WTC11 (cell line): ENCODE measurements around the gene CYB5B. TPM values are rescaled to one million over a fixed set of nuclear protein-coding genes. Genes with fewer than 3 reads are reported as not detected.

Experiments used
- ATAC-seq: fragments of 200-7000 bp; cut with Tn5 transposase; 2 replicates; pipeline ENCODE4 v1.10.0; 2021; ENCODE audit warnings: mild to moderate bottlenecking, moderate library complexity
- CTCF ChIA-PET: fragments of 300-600 bp; sonication (Branson Sonifier 250); formaldehyde crosslinking; loops from one replicate; lab custom pipeline; 2021; ENCODE audit warnings: antibody characterized with exemption; lab: Charles Lee
- POLR2A ChIA-PET: fragments of 350-600 bp; sonication (Branson Sonifier 250); formaldehyde crosslinking; loops from one replicate; lab custom pipeline; 2021; ENCODE audit warnings: antibody characterized with exemption; lab: Charles Lee
- DNase-seq: peaks from one replicate; pipeline ENCODE4 v3.0.0; 2021; ENCODE audit warnings: low spot score
- H3K27ac Mint-ChIP-seq: 2 replicates; pipeline ENCODE4 v1.8.0; 2021; ENCODE audit warnings: mixed read lengths
- H3K27me3 Mint-ChIP-seq: 2 replicates; pipeline ENCODE4 v1.8.0; 2021; ENCODE audit warnings: low read depth, mild to moderate bottlenecking, moderate library complexity, mixed read lengths
- H3K36me3 Mint-ChIP-seq: 2 replicates; pipeline ENCODE4 v1.8.0; 2021; ENCODE audit warnings: mixed read lengths
- H3K4me1 Mint-ChIP-seq: 2 replicates; pipeline ENCODE4 v1.8.0; 2022; ENCODE audit warnings: mixed read lengths
- H3K4me3 Mint-ChIP-seq: 2 replicates; pipeline ENCODE4 v1.8.0; 2021; ENCODE audit warnings: mild to moderate bottlenecking, moderate library complexity, mixed read lengths
- H3K9me3 Mint-ChIP-seq: 2 replicates; pipeline ENCODE4 v1.8.0; 2021; ENCODE audit warnings: mixed read lengths
- AR ChIP-seq: fragments of 250-450 bp; sonication (Bioruptor Pico); IDR thresholded peaks from 2 replicates; pipeline ENCODE4 v1.9.0; 2021; ENCODE audit warnings: mild to moderate bottlenecking
- ATF1 ChIP-seq: sonication (generic); formaldehyde crosslinking; IDR thresholded peaks from 2 replicates; pipeline ENCODE4 v1.8.1; 2023; ENCODE audit warnings: mild to moderate bottlenecking, moderate library complexity, missing genetic modification reagents
- CTCF ChIP-seq: fragments of 200-600 bp; IDR thresholded peaks from 2 replicates; pipeline ENCODE4 v1.8.0; 2022; ENCODE audit warnings: antibody characterized with exemption
- ELF4 ChIP-seq: sonication (generic); formaldehyde crosslinking; IDR thresholded peaks from 2 replicates; pipeline ENCODE4 v1.8.1; 2022; ENCODE audit warnings: low read depth, mild to moderate bottlenecking, moderate library complexity, missing genetic modification reagents
- EMX1 ChIP-seq: fragments of 250-450 bp; sonication (Bioruptor Pico); IDR thresholded peaks from 2 replicates; pipeline ENCODE4 v1.8.0; 2021; ENCODE audit warnings: mild to moderate bottlenecking
- ERG ChIP-seq: fragments of 250-450 bp; sonication (Bioruptor Pico); IDR thresholded peaks from 2 replicates; pipeline ENCODE4 v1.8.0; 2021; ENCODE audit warnings: mild to moderate bottlenecking
- ETV6 ChIP-seq: sonication (generic); formaldehyde crosslinking; IDR thresholded peaks from 2 replicates; pipeline ENCODE4 v1.8.1; 2022; ENCODE audit warnings: mild to moderate bottlenecking, missing genetic modification reagents
- FOXP4 ChIP-seq: sonication (generic); formaldehyde crosslinking; IDR thresholded peaks from 2 replicates; pipeline ENCODE4 v1.8.0; 2022; ENCODE audit warnings: mild to moderate bottlenecking, missing genetic modification reagents
- GABPB1 ChIP-seq: sonication (generic); formaldehyde crosslinking; IDR thresholded peaks from 2 replicates; pipeline ENCODE4 v1.8.1; 2023; ENCODE audit warnings: mild to moderate bottlenecking, missing genetic modification reagents
- HMGA2 ChIP-seq: fragments of 250-450 bp; sonication (Bioruptor Pico); IDR thresholded peaks from 2 replicates; pipeline ENCODE4 v1.4.0; 2021; ENCODE audit warnings: mild to moderate bottlenecking, moderate library complexity
- IRF1 ChIP-seq: sonication (generic); formaldehyde crosslinking; IDR thresholded peaks from 2 replicates; pipeline ENCODE4 v1.8.0; 2023; ENCODE audit warnings: missing genetic modification reagents
- JAZF1 ChIP-seq: fragments of 250-450 bp; sonication (Bioruptor Pico); IDR thresholded peaks from 2 replicates; pipeline ENCODE4 v1.9.0; 2021; ENCODE audit warnings: moderate library complexity, mild to moderate bottlenecking, inconsistent platforms
- JUN ChIP-seq: sonication (generic); formaldehyde crosslinking; IDR thresholded peaks from 2 replicates; pipeline ENCODE4 v1.8.0; 2023; ENCODE audit warnings: mild to moderate bottlenecking, missing genetic modification reagents
- MYBL2 ChIP-seq: sonication (generic); formaldehyde crosslinking; IDR thresholded peaks from 2 replicates; pipeline ENCODE4 v1.8.1; 2023; ENCODE audit warnings: mild to moderate bottlenecking, moderate library complexity, missing genetic modification reagents
- NR2C2 ChIP-seq: sonication (generic); formaldehyde crosslinking; IDR thresholded peaks from 2 replicates; pipeline ENCODE4 v1.8.0; 2022; ENCODE audit warnings: mild to moderate bottlenecking, missing genetic modification reagents
- PREB ChIP-seq: sonication (generic); formaldehyde crosslinking; IDR thresholded peaks from 2 replicates; pipeline ENCODE4 v1.8.1; 2022; ENCODE audit warnings: mild to moderate bottlenecking, missing genetic modification reagents, moderate library complexity, borderline replicate concordance
- TEAD1 ChIP-seq: sonication (generic); formaldehyde crosslinking; IDR thresholded peaks from 2 replicates; pipeline ENCODE4 v1.8.0; 2022; ENCODE audit warnings: mild to moderate bottlenecking, missing genetic modification reagents
- ZBTB21 ChIP-seq: sonication (generic); formaldehyde crosslinking; IDR thresholded peaks from 2 replicates; pipeline ENCODE4 v1.8.1; 2023; ENCODE audit warnings: mild to moderate bottlenecking, missing genetic modification reagents, borderline replicate concordance
- ZNF138 ChIP-seq: sonication (generic); formaldehyde crosslinking; conservative IDR thresholded peaks from 2 replicates; pipeline ENCODE4 v1.8.1; 2022; ENCODE audit warnings: mild to moderate bottlenecking, moderate library complexity, missing genetic modification reagents
- ZNF219 ChIP-seq: sonication (generic); formaldehyde crosslinking; IDR thresholded peaks from 2 replicates; pipeline ENCODE4 v1.8.0; 2023; ENCODE audit warnings: missing genetic modification reagents, mild to moderate bottlenecking, borderline replicate concordance
- ZNF232 ChIP-seq: sonication (generic); formaldehyde crosslinking; IDR thresholded peaks from 2 replicates; pipeline ENCODE4 v1.8.0; 2022; ENCODE audit warnings: mild to moderate bottlenecking, missing genetic modification reagents
- ZNF396 ChIP-seq: fragments of 250-450 bp; sonication (Bioruptor Pico); IDR thresholded peaks from 2 replicates; pipeline ENCODE4 v1.8.0; 2021; ENCODE audit warnings: mild to moderate bottlenecking, moderate library complexity, borderline replicate concordance
- ZNF671 ChIP-seq: fragments of 250-450 bp; sonication (Bioruptor Pico); IDR thresholded peaks from 2 replicates; pipeline ENCODE4 v1.8.0; 2021; ENCODE audit warnings: mild to moderate bottlenecking
- ZSCAN18 ChIP-seq: fragments of 250-450 bp; sonication (Bioruptor Pico); IDR thresholded peaks from 2 replicates; pipeline ENCODE4 v2.1.2; 2022; ENCODE audit warnings: mild to moderate bottlenecking, moderate library complexity
- total RNA-seq: library from RNA; stranded (reverse); gene quantifications from 3 replicates; pipeline ENCODE4 v1.2.3, GENCODE V29; 2021

The CYB5B gene
- total RNA-seq, 1 experiment from 2014 or later, result 109 TPM

GRCh38 chr16:69463876-69464275 lies 39.5 kb downstream of the CYB5B start (continued):
- TF ChIP-seq CTCF (no peak), ZBTB21 (CRISPR knock-in tag) (no peak), ZNF219 (CRISPR knock-in tag) (no peak)

GRCh38 chr16:69465083-69465721 lies 40.8 kb downstream of the CYB5B start:
- Mint-ChIP-seq H3K4me3 (no peak overlapping the region), H3K27me3 (no peaks in the 10 kb centered on the region), H3K9me3 (no peaks in the 10 kb centered on the region), H3K4me1 (peaks cover 4% of the 10 kb centered on the region), H3K36me3 (peaks cover 5% of the 10 kb centered on the region; the same call in 1 of the 2 replicates), H3K27ac (peak overlapping the region; percentile 65; the same call in 1 of the 2 replicates)
- ChIA-PET CTCF (interaction anchor here (0.6 to 1.6 kb wide), 3 partner anchors 9 to 69 kb away, joined by 3 to 5 read pairs (median 4); no protein-coding TSS in a partner anchor), POLR2A (no interaction called here)
- no peak for ATAC-seq
- no peak for TF ChIP-seq ZNF232 (CRISPR knock-in tag)
- TF ChIP-seq HMGA2 (CRISPR knock-in tag), result no peak
- TF ChIP-seq AR, result no peak
- DNase-seq, result no peak

- peaks cover 5% of the 10 kb centered on the region; the same call in 1 of the 2 replicates for H3K36me3 Mint-ChIP-seq
- H3K4me1 Mint-ChIP-seq, result peaks cover 4% of the 10 kb centered on the region
- no peak overlapping the region for H3K4me3 Mint-ChIP-seq
- no peaks in the 10 kb centered on the region for H3K9me3 Mint-ChIP-seq
- H3K27ac Mint-ChIP-seq, result no peak overlapping the region
- CTCF ChIA-PET, result no interaction called here
- DNase-seq (no peak), ATAC-seq (no peak)
- POLR2A ChIA-PET, result no interaction called here
- no peaks in the 10 kb centered on the region for H3K27me3 Mint-ChIP-seq
- TF ChIP-seq NR2C2 (no peak), PREB (no peak), IRF1 (CRISPR knock-in tag) (no peak), ZNF138 (CRISPR knock-in tag) (no peak), EMX1 (no peak), JAZF1 (no peak), ETV6 (CRISPR knock-in tag) (no peak), ZSCAN18 (CRISPR knock-in tag) (no peak), JUN (CRISPR knock-in tag) (no peak), ELF4 (CRISPR knock-in tag) (no peak), FOXP4 (no peak), ZNF396 (no peak), ATF1 (CRISPR knock-in tag) (no peak), ERG (CRISPR knock-in tag) (no peak), GABPB1 (CRISPR knock-in tag) (no peak), MYBL2 (CRISPR knock-in tag) (no peak), TEAD1 (no peak), ZNF671 (CRISPR knock-in tag) (no peak)
Observed at GRCh38 chr16:69465881-69466280, 41.5 kb downstream of the CYB5B start.
